WTC11 (cell line): ENCODE results near the gene ENOX2. TPM values are rescaled to one million over a fixed set of nuclear protein-coding genes. Genes with fewer than 3 reads are reported as not detected.

Experiments used
- ATAC-seq: fragments of 200-7000 bp; cut with Tn5 transposase; 2 replicates; pipeline ENCODE4 v1.10.0; 2021; ENCODE audit warnings: mild to moderate bottlenecking, moderate library complexity
- CTCF ChIA-PET: fragments of 300-600 bp; sonication (Branson Sonifier 250); formaldehyde crosslinking; loops from one replicate; lab custom pipeline; 2021; ENCODE audit warnings: antibody characterized with exemption; lab: Charles Lee
- POLR2A ChIA-PET: fragments of 350-600 bp; sonication (Branson Sonifier 250); formaldehyde crosslinking; loops from one replicate; lab custom pipeline; 2021; ENCODE audit warnings: antibody characterized with exemption; lab: Charles Lee
- DNase-seq: peaks from one replicate; pipeline ENCODE4 v3.0.0; 2021; ENCODE audit warnings: low spot score
- H3K27ac Mint-ChIP-seq: 2 replicates; pipeline ENCODE4 v1.8.0; 2021; ENCODE audit warnings: mixed read lengths
- H3K27me3 Mint-ChIP-seq: 2 replicates; pipeline ENCODE4 v1.8.0; 2021; ENCODE audit warnings: low read depth, mild to moderate bottlenecking, moderate library complexity, mixed read lengths
- H3K36me3 Mint-ChIP-seq: 2 replicates; pipeline ENCODE4 v1.8.0; 2021; ENCODE audit warnings: mixed read lengths
- H3K4me1 Mint-ChIP-seq: 2 replicates; pipeline ENCODE4 v1.8.0; 2022; ENCODE audit warnings: mixed read lengths
- H3K4me3 Mint-ChIP-seq: 2 replicates; pipeline ENCODE4 v1.8.0; 2021; ENCODE audit warnings: mild to moderate bottlenecking, moderate library complexity, mixed read lengths
- H3K9me3 Mint-ChIP-seq: 2 replicates; pipeline ENCODE4 v1.8.0; 2021; ENCODE audit warnings: mixed read lengths
- ATF3 ChIP-seq: sonication (generic); formaldehyde crosslinking; conservative IDR thresholded peaks from 2 replicates; pipeline ENCODE4 v1.8.1; 2022; ENCODE audit warnings: mild to moderate bottlenecking, missing genetic modification reagents
- CREB1 ChIP-seq: sonication (generic); formaldehyde crosslinking; IDR thresholded peaks from 2 replicates; pipeline ENCODE4 v1.8.0; 2023; ENCODE audit warnings: mild to moderate bottlenecking, missing genetic modification reagents
- GRHL2 ChIP-seq: fragments of 250-450 bp; sonication (Bioruptor Pico); IDR thresholded peaks from 2 replicates; pipeline ENCODE4 v1.8.0; 2022; ENCODE audit warnings: mild to moderate bottlenecking, moderate library complexity; ENCODE audit not compliant: insufficient replicate concordance, severe bottlenecking
- HMGXB4 ChIP-seq: sonication (generic); formaldehyde crosslinking; IDR thresholded peaks from 2 replicates; pipeline ENCODE4 v1.8.1; 2023; ENCODE audit warnings: mild to moderate bottlenecking, moderate library complexity, missing genetic modification reagents
- NR1H2 ChIP-seq: sonication (generic); formaldehyde crosslinking; IDR thresholded peaks from 2 replicates; pipeline ENCODE4 v1.9.0; 2021; ENCODE audit warnings: mild to moderate bottlenecking, moderate library complexity, missing genetic modification reagents
- RORB ChIP-seq: fragments of 250-450 bp; sonication (Bioruptor Pico); IDR thresholded peaks from 2 replicates; pipeline ENCODE4 v1.9.0; 2021; ENCODE audit warnings: mild to moderate bottlenecking
- STAT6 ChIP-seq: sonication (generic); formaldehyde crosslinking; conservative IDR thresholded peaks from 2 replicates; pipeline ENCODE4 v1.8.1; 2023; ENCODE audit warnings: mild to moderate bottlenecking, low read depth, missing genetic modification reagents, moderate library complexity
- USF2 ChIP-seq: sonication (generic); formaldehyde crosslinking; IDR thresholded peaks from 2 replicates; pipeline ENCODE4 v1.8.1; 2023; ENCODE audit warnings: mild to moderate bottlenecking, missing genetic modification reagents, moderate library complexity
- ZNF121 ChIP-seq: sonication (generic); formaldehyde crosslinking; IDR thresholded peaks from 2 replicates; pipeline ENCODE4 v1.8.0; 2023; ENCODE audit warnings: missing genetic modification reagents
- ZNF138 ChIP-seq: sonication (generic); formaldehyde crosslinking; conservative IDR thresholded peaks from 2 replicates; pipeline ENCODE4 v1.8.1; 2022; ENCODE audit warnings: mild to moderate bottlenecking, moderate library complexity, missing genetic modification reagents
- ZNF263 ChIP-seq: sonication (generic); formaldehyde crosslinking; IDR thresholded peaks from 2 replicates; pipeline ENCODE4 v1.8.1; 2022; ENCODE audit warnings: low read depth, mild to moderate bottlenecking, moderate library complexity, missing genetic modification reagents
- total RNA-seq: library from RNA; stranded (reverse); gene quantifications from 3 replicates; pipeline ENCODE4 v1.2.3, GENCODE V29; 2021
- TF ChIP-seq, protein P1 (sequence below): fragments of 250-450 bp; sonication (Bioruptor Pico); IDR thresholded peaks from 2 replicates; pipeline ENCODE4 v1.9.0; 2021; ENCODE audit warnings: mild to moderate bottlenecking, borderline replicate concordance
- TF ChIP-seq, protein P2 (sequence below): sonication (generic); formaldehyde crosslinking; IDR thresholded peaks from 2 replicates; pipeline ENCODE4 v1.8.1; 2022; ENCODE audit warnings: mild to moderate bottlenecking, missing genetic modification reagents, moderate library complexity, borderline replicate concordance

The ENOX2 gene
- total RNA-seq, 1 experiment from 2014 or later: 13.8 TPM

GRCh38 chrX:130789793-130790192 is 113.2 kb downstream of the ENOX2 start:
- Mint-ChIP-seq H3K4me1 (peaks cover 10% of the 10 kb centered on the region), H3K9me3 (peaks cover 4% of the 10 kb centered on the region; the same call in 1 of the 2 replicates)
- CTCF ChIA-PET: no interaction called here

DNA sequence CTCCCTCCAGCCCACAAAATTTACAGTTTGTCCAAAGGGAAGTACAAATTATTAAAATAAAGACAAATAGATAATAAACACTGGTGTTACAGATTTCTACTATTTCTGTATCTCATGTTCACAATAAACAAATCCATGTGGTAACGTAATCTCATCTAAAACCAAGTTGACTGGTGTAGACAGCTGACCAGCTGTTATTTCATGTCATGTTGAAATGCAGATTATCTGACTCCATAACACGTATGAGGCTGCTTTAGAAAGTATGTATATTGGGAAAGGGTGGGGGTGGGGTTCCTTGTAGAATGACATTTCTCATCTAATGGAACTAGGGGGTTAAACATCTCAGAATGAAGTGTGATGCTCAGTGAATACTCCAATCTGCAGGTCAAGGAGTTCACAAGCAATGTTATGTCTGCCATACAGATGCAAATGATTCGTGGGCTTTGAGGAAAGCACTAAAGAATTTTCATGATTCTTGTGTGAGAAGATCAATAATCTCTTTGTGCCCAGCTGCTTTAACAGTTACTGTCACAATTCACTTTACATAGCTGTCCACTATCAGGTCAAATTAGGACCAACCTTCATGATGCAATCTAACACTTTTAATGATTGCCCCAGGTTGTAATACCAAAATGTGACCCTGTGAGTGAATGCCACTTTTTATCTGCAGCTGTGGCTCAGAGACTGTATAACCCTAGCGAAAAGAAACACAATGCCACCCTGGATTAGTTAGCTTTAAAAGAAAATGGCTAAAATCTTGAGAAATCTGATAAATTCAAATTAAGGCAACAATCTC is 114.0 kb downstream of the ENOX2 start:
- ATAC-seq (no peak), DNase-seq (no peak)
- H3K27ac Mint-ChIP-seq: no peak overlapping the region
- peaks cover 10% of the 10 kb centered on the region for H3K4me1 Mint-ChIP-seq
- no peak overlapping the region for H3K4me3 Mint-ChIP-seq
- ChIA-PET CTCF (no interaction called here), POLR2A (no interaction called here)
- TF ChIP-seq CREB1 (CRISPR knock-in tag): no peak
- TF ChIP-seq ATF3: no peak
- TF ChIP-seq NR1H2: no peak
- no peak for TF ChIP-seq ZNF121 (CRISPR knock-in tag)
- TF ChIP-seq, protein P1, sequence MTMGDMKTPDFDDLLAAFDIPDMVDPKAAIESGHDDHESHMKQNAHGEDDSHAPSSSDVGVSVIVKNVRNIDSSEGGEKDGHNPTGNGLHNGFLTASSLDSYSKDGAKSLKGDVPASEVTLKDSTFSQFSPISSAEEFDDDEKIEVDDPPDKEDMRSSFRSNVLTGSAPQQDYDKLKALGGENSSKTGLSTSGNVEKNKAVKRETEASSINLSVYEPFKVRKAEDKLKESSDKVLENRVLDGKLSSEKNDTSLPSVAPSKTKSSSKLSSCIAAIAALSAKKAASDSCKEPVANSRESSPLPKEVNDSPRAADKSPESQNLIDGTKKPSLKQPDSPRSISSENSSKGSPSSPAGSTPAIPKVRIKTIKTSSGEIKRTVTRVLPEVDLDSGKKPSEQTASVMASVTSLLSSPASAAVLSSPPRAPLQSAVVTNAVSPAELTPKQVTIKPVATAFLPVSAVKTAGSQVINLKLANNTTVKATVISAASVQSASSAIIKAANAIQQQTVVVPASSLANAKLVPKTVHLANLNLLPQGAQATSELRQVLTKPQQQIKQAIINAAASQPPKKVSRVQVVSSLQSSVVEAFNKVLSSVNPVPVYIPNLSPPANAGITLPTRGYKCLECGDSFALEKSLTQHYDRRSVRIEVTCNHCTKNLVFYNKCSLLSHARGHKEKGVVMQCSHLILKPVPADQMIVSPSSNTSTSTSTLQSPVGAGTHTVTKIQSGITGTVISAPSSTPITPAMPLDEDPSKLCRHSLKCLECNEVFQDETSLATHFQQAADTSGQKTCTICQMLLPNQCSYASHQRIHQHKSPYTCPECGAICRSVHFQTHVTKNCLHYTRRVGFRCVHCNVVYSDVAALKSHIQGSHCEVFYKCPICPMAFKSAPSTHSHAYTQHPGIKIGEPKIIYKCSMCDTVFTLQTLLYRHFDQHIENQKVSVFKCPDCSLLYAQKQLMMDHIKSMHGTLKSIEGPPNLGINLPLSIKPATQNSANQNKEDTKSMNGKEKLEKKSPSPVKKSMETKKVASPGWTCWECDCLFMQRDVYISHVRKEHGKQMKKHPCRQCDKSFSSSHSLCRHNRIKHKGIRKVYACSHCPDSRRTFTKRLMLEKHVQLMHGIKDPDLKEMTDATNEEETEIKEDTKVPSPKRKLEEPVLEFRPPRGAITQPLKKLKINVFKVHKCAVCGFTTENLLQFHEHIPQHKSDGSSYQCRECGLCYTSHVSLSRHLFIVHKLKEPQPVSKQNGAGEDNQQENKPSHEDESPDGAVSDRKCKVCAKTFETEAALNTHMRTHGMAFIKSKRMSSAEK (CRISPR knock-in tag): no peak
- no peak for TF ChIP-seq GRHL2
- TF ChIP-seq STAT6 (CRISPR knock-in tag): no peak
- TF ChIP-seq USF2: no peak
- H3K9me3 Mint-ChIP-seq: peaks cover 4% of the 10 kb centered on the region; the same call in 1 of the 2 replicates
- no peaks in the 10 kb centered on the region for H3K36me3 Mint-ChIP-seq
- no peaks in the 10 kb centered on the region for H3K27me3 Mint-ChIP-seq

More at GRCh38 chrX:130789793-130790192, 113.2 kb downstream of the ENOX2 start:
- no peak for TF ChIP-seq ZNF138 (CRISPR knock-in tag)
- no peak for TF ChIP-seq HMGXB4 (CRISPR knock-in tag)
- no peak for TF ChIP-seq NR1H2
- no peak for TF ChIP-seq ZNF263 (CRISPR knock-in tag)
- TF ChIP-seq RORB (CRISPR knock-in tag): no peak
- TF ChIP-seq, protein P2, sequence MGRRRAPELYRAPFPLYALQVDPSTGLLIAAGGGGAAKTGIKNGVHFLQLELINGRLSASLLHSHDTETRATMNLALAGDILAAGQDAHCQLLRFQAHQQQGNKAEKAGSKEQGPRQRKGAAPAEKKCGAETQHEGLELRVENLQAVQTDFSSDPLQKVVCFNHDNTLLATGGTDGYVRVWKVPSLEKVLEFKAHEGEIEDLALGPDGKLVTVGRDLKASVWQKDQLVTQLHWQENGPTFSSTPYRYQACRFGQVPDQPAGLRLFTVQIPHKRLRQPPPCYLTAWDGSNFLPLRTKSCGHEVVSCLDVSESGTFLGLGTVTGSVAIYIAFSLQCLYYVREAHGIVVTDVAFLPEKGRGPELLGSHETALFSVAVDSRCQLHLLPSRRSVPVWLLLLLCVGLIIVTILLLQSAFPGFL (CRISPR knock-in tag): no peak
- TF ChIP-seq, all 79 proteins: peak for 0
- no peak for DNase-seq
- H3K27ac Mint-ChIP-seq: no peak overlapping the region
- no peaks in the 10 kb centered on the region for H3K27me3 Mint-ChIP-seq
- ATAC-seq: no peak
- POLR2A ChIA-PET: no interaction called here
- H3K36me3 Mint-ChIP-seq: no peaks in the 10 kb centered on the region
- H3K4me3 Mint-ChIP-seq: no peak overlapping the region
